GM23338 (cell line): ENCODE measurements around the gene ATP6V1G3. TPM values are rescaled to one million over a fixed set of nuclear protein-coding genes. Genes with fewer than 3 reads are reported as not detected.

Experiments
- ATAC-seq: fragments of 200-7000 bp; cut with Tn5 transposase; 3 replicates; pipeline ENCODE4 v1.9.1; 2020
- DNase-seq: peaks from one replicate; pipeline ENCODE4 v3.0.0-alpha.2; 2015; ENCODE audit warnings: low spot score
- H2AFZ ChIP-seq: fragments of 200-600 bp; sonication (generic); 2 replicates; pipeline ENCODE4 v1.8.0; 2016; ENCODE audit warnings: antibody characterized with exemption, mild to moderate bottlenecking, moderate library complexity
- H3F3A ChIP-seq: fragments of 200-600 bp; sonication (generic); replicated peaks from 2 replicates; pipeline ENCODE4 v1.8.0; 2017; ENCODE audit warnings: antibody characterized with exemption, mixed run types, low read depth
- H3K27ac ChIP-seq: fragments of 200-600 bp; sonication (generic); 2 replicates; pipeline ENCODE4 v1.6.1; 2016; ENCODE audit warnings: low read depth
- H3K27me3 ChIP-seq: fragments of 200-600 bp; sonication (generic); 2 replicates; pipeline ENCODE4 v1.8.0; 2016; ENCODE audit warnings: mild to moderate bottlenecking, mixed run types, moderate library complexity; ENCODE audit not compliant: insufficient read depth
- H3K36me3 ChIP-seq: fragments of 200-600 bp; sonication (generic); 2 replicates; pipeline ENCODE4 v1.8.0; 2016; ENCODE audit warnings: mild to moderate bottlenecking; ENCODE audit not compliant: insufficient read depth
- H3K4me1 ChIP-seq: fragments of 200-600 bp; sonication (generic); 2 replicates; pipeline ENCODE4 v1.8.0; 2016; ENCODE audit warnings: mild to moderate bottlenecking, moderate library complexity; ENCODE audit not compliant: insufficient read depth
- H3K4me2 ChIP-seq: fragments of 200-600 bp; sonication (generic); 2 replicates; pipeline ENCODE4 v1.7.1; 2017; ENCODE audit warnings: mixed run types
- H3K4me3 ChIP-seq: fragments of 200-600 bp; sonication (generic); 2 replicates; pipeline ENCODE4 v1.6.1; 2016; ENCODE audit warnings: mixed run types
- H3K79me2 ChIP-seq: fragments of 200-600 bp; sonication (generic); replicated peaks from 2 replicates; pipeline ENCODE4 v1.8.0; 2017; ENCODE audit warnings: mild to moderate bottlenecking; ENCODE audit not compliant: insufficient read depth
- H3K9me2 ChIP-seq: fragments of 200-600 bp; sonication (generic); 2 replicates; pipeline ENCODE4 v1.8.0; 2017; ENCODE audit not compliant: insufficient read depth
- H4K20me1 ChIP-seq: fragments of 200-600 bp; sonication (generic); replicated peaks from 2 replicates; pipeline ENCODE4 v1.8.0; 2017; ENCODE audit warnings: mild to moderate bottlenecking; ENCODE audit not compliant: insufficient read depth
- H3K27ac Mint-ChIP-seq: 2 replicates; pipeline ENCODE4 v1.8.0; 2020; ENCODE audit warnings: inconsistent platforms, mild to moderate bottlenecking, moderate library complexity, mixed read lengths
- H3K27me3 Mint-ChIP-seq: 3 replicates; pipeline ENCODE4 v1.8.0; 2022; ENCODE audit warnings: low read depth, mild to moderate bottlenecking, moderate library complexity, mixed read lengths, inconsistent platforms; ENCODE audit not compliant: insufficient read depth, poor library complexity
- H3K36me3 Mint-ChIP-seq: 3 replicates; pipeline ENCODE4 v1.8.0; 2021; ENCODE audit warnings: low read depth, mild to moderate bottlenecking, inconsistent platforms, moderate library complexity, mixed read lengths
- H3K4me1 Mint-ChIP-seq: 3 replicates; pipeline ENCODE4 v1.8.0; 2020; ENCODE audit warnings: mild to moderate bottlenecking, inconsistent platforms, mixed read lengths
- H3K4me3 Mint-ChIP-seq: 3 replicates; pipeline ENCODE4 v1.8.0; 2021; ENCODE audit warnings: moderate library complexity, mild to moderate bottlenecking, inconsistent platforms, mixed read lengths
- H3K9me3 Mint-ChIP-seq: 3 replicates; pipeline ENCODE4 v1.8.0; 2020; ENCODE audit warnings: moderate library complexity, mild to moderate bottlenecking, inconsistent platforms, mixed read lengths
- CREB1 ChIP-seq: fragments of 250-450 bp; sonication (Bioruptor Pico); IDR thresholded peaks from 2 replicates; pipeline ENCODE4 v1.5.0; 2020; ENCODE audit warnings: low read depth, mild to moderate bottlenecking, moderate library complexity
- EZH2 ChIP-seq: fragments of 200-600 bp; sonication (generic); IDR thresholded peaks from one replicate; pipeline ENCODE4 v1.8.0; 2017; ENCODE audit warnings: antibody characterized with exemption, mild to moderate bottlenecking, low read depth; ENCODE audit not compliant: unreplicated experiment
- EZH2phosphoT487 ChIP-seq: fragments of 200-600 bp; sonication (generic); IDR thresholded peaks from one replicate; pipeline ENCODE4 v1.8.1; 2018; ENCODE audit warnings: antibody characterized with exemption; ENCODE audit not compliant: unreplicated experiment
- JUNB ChIP-seq: IDR thresholded peaks from one replicate; pipeline ENCODE4 v1.6.1; 2016; ENCODE audit warnings: antibody characterized with exemption; ENCODE audit not compliant: unreplicated experiment
- NANOG ChIP-seq: IDR thresholded peaks from 2 replicates; pipeline ENCODE4 v1.6.1; 2016; ENCODE audit warnings: antibody characterized with exemption, borderline replicate concordance
- STAT1 ChIP-seq: IDR thresholded peaks from one replicate; pipeline ENCODE4 v1.6.1; 2016; ENCODE audit warnings: antibody characterized with exemption; ENCODE audit not compliant: unreplicated experiment
- ZNF114 ChIP-seq: fragments of 250-450 bp; sonication (Bioruptor Pico); IDR thresholded peaks from 2 replicates; pipeline ENCODE4 v1.5.0; 2020; ENCODE audit warnings: mild to moderate bottlenecking, moderate library complexity
- ZNF331 ChIP-seq: fragments of 250-450 bp; sonication (Bioruptor Pico); IDR thresholded peaks from 2 replicates; pipeline ENCODE4 v1.5.0; 2020; ENCODE audit warnings: low read depth, mild to moderate bottlenecking, moderate library complexity
- polyA plus RNA-seq: library from polyadenylated mRNA; unstranded; fragments of >200 nt; fragmentation: Nextera tagmentation; extraction: Ambion mirVana; gene quantifications from 2 replicates; pipeline ENCODE4 v1.2.1, GENCODE V29; 2016
- total RNA-seq: library from RNA; depleted of rRNA; stranded (reverse); fragments of >200 nt; shearing (Covaris generic); gene quantifications from 2 replicates; pipeline ENCODE4 v1.2.3, GENCODE V29; 2014
- TF ChIP-seq, protein P1 (sequence below), 2 experiments: fragments of 200-600 bp in 1 of 2; sonication (generic) in 1 of 2; conservative IDR thresholded peaks; 2 replicates each; pipeline versions ENCODE4 v1.5.1 to v1.6.1; 2016 to 2017; ENCODE audit warnings: antibody characterized with exemption in 2 of 2, low read depth in 2 of 2, mild to moderate bottlenecking in 2 of 2, moderate library complexity in 1 of 2
- TF ChIP-seq, protein P2 (sequence below): IDR thresholded peaks from 2 replicates; pipeline ENCODE4 v1.6.1; 2016; ENCODE audit warnings: antibody characterized with exemption
- TF ChIP-seq, protein P3 (sequence below): IDR thresholded peaks from one replicate; pipeline ENCODE4 v1.6.1; 2018; ENCODE audit warnings: antibody characterized with exemption; ENCODE audit not compliant: unreplicated experiment

Gene ATP6V1G3
- total and polyA plus RNA-seq, 2 experiments from 2014 or later: not detected

DNA sequence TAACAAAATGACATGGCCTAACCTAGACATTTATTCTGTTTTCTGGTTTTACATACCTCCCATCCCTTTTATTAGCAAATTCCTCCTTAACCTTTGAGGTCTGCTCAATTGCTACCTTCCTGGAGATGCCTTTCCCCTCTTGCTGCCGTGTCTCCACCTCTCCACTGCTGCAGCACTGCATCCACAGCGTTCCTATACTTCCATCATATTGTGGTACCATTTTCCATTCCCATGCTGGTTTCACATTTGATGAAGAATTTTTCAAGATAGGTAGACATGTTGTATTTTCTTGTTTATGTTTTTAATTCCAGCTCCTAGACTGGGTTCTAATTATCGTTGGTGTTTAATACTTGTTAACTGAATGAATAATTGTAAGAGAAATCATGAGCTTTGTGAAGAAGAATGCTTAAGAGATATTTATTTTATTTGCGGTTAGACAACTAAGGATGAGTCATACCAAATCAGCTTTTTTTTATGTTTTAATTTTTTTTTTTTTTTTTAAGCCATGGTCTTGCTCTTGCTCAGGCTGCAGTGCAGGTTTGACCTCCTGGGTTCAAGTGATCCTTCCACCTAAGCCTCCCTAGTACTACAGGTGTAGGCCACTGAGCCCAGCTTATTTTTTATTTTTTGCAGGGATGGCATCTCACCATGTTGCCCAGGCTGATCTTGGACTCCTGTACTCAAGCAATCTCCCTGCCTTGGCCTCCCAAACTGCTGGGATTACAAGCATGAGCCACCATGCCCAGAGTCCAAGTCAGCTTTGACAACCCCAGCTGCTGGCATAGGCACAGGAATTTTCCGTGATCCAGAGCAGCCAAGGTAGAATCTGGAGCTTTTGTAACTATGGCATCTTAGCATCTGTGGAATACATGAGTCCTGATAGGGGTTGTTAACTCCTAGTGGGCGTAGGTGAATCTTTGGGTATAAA, 44.0 kb downstream of the ATP6V1G3 start (continued):
- TF ChIP-seq JUNB (no peak), NANOG (no peak), EZH2 (no peak), ZNF331 (no peak), STAT1 (no peak)
- TF ChIP-seq, protein P1, sequence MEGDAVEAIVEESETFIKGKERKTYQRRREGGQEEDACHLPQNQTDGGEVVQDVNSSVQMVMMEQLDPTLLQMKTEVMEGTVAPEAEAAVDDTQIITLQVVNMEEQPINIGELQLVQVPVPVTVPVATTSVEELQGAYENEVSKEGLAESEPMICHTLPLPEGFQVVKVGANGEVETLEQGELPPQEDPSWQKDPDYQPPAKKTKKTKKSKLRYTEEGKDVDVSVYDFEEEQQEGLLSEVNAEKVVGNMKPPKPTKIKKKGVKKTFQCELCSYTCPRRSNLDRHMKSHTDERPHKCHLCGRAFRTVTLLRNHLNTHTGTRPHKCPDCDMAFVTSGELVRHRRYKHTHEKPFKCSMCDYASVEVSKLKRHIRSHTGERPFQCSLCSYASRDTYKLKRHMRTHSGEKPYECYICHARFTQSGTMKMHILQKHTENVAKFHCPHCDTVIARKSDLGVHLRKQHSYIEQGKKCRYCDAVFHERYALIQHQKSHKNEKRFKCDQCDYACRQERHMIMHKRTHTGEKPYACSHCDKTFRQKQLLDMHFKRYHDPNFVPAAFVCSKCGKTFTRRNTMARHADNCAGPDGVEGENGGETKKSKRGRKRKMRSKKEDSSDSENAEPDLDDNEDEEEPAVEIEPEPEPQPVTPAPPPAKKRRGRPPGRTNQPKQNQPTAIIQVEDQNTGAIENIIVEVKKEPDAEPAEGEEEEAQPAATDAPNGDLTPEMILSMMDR (conservative IDR thresholded peaks at IDR 0.05; ENCODE audit: low read depth in 2 of 2): no peak

DNA sequence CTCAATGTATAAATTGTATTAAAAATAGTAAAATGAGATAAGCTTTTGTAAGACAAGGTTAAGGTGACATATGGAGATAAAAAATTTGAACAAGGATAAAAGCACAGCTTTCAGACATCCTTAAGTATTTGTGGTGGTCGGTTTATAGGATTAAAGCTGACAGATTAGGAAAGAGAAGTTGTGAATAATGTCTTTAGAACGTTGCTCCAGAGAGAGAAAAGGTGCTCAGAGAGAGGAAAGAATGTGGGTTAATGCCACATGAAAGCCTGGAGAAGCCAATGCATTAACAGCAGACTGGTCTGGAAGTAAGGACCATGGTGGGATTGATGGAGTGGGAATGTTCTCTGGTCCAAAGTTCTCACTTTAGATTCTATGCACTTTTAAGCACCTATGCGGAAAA, 44.8 kb downstream of the ATP6V1G3 start:
- Mint-ChIP-seq H3K9me3 (no peaks in the 10 kb centered on the region), H3K27me3 (peaks cover 3% of the 10 kb centered on the region), H3K27ac (no peak overlapping the region), H3K4me3 (no peak overlapping the region), H3K36me3 (no peaks in the 10 kb centered on the region), H3K4me1 (peaks cover 13% of the 10 kb centered on the region)
- H3K4me1 ChIP-seq: no peaks in the 10 kb centered on the region
- H3K27me3 ChIP-seq: no peaks in the 10 kb centered on the region
- no peaks in the 10 kb centered on the region for H3K36me3 ChIP-seq
- no peak overlapping the region for H3K27ac ChIP-seq
- no peak overlapping the region for H3K4me3 ChIP-seq
- H4K20me1 ChIP-seq: no peaks in the 10 kb centered on the region
- no peak overlapping the region for H2AFZ ChIP-seq
- no peaks in the 10 kb centered on the region for H3K9me2 ChIP-seq
- H3F3A ChIP-seq: no peaks in the 10 kb centered on the region
- no peaks in the 10 kb centered on the region for H3K79me2 ChIP-seq
- H3K4me2 ChIP-seq: no peak overlapping the region
- no peak for DNase-seq
- ATAC-seq: no peak
- TF ChIP-seq JUNB: no peak
- TF ChIP-seq ZNF331: no peak
- TF ChIP-seq STAT1: no peak
- TF ChIP-seq, protein P2, sequence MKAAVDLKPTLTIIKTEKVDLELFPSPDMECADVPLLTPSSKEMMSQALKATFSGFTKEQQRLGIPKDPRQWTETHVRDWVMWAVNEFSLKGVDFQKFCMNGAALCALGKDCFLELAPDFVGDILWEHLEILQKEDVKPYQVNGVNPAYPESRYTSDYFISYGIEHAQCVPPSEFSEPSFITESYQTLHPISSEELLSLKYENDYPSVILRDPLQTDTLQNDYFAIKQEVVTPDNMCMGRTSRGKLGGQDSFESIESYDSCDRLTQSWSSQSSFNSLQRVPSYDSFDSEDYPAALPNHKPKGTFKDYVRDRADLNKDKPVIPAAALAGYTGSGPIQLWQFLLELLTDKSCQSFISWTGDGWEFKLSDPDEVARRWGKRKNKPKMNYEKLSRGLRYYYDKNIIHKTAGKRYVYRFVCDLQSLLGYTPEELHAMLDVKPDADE: no peak
- TF ChIP-seq, protein P3, sequence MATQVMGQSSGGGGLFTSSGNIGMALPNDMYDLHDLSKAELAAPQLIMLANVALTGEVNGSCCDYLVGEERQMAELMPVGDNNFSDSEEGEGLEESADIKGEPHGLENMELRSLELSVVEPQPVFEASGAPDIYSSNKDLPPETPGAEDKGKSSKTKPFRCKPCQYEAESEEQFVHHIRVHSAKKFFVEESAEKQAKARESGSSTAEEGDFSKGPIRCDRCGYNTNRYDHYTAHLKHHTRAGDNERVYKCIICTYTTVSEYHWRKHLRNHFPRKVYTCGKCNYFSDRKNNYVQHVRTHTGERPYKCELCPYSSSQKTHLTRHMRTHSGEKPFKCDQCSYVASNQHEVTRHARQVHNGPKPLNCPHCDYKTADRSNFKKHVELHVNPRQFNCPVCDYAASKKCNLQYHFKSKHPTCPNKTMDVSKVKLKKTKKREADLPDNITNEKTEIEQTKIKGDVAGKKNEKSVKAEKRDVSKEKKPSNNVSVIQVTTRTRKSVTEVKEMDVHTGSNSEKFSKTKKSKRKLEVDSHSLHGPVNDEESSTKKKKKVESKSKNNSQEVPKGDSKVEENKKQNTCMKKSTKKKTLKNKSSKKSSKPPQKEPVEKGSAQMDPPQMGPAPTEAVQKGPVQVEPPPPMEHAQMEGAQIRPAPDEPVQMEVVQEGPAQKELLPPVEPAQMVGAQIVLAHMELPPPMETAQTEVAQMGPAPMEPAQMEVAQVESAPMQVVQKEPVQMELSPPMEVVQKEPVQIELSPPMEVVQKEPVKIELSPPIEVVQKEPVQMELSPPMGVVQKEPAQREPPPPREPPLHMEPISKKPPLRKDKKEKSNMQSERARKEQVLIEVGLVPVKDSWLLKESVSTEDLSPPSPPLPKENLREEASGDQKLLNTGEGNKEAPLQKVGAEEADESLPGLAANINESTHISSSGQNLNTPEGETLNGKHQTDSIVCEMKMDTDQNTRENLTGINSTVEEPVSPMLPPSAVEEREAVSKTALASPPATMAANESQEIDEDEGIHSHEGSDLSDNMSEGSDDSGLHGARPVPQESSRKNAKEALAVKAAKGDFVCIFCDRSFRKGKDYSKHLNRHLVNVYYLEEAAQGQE: no peak
- TF ChIP-seq CREB1 (CRISPR knock-in tag): no peak
- TF ChIP-seq EZH2: no peak
- no peak for TF ChIP-seq EZH2phosphoT487
- no peak for TF ChIP-seq NANOG
- TF ChIP-seq ZNF114 (CRISPR knock-in tag): no peak
- TF ChIP-seq, protein P1 (conservative IDR thresholded peaks at IDR 0.05; ENCODE audit: low read depth in 2 of 2): no peak
